ENCODE data around the gene CAMTA1. TPM values are rescaled to one million over a fixed set of nuclear protein-coding genes. Genes with fewer than 3 reads are reported as not detected.
A peak's percentile ranks its signal among the peaks of the same experiment; 100 is the strongest.

Gene CAMTA1
- total RNA-seq, 5 donors from 2014 or later (not counting 1 experiment from before 2014, with no cell fraction given), result 29.7 to 37.4 (median 34.6) TPM

- no peaks in the 10 kb centered on the region for H3K4me1 ChIP-seq (ENCODE audit: control insufficient read depth in 1 of 2, extremely low read depth in 1 of 2, insufficient read depth in 2 of 2, low read length in 2 of 2)
- no peaks in the 10 kb centered on the region for H3K9me3 ChIP-seq
- WGBS (ENCODE audit: insufficient coverage), result 77% methylated on average over 6 of the region's 10 CpGs
- ChIA-PET POLR2A (no interaction called here), CTCF (no interaction called here)
- H3K27me3 ChIP-seq (replicated peaks in 1 of 2; ENCODE audit: control insufficient read depth in 2 of 2, extremely low read depth in 1 of 2, insufficient read depth in 2 of 2, low read length in 1 of 2), result peaks cover 0 to 35% of the 10 kb centered on the region in 2 experiments
- no peak for DNase-seq
- Mint-ChIP-seq H3K27ac (no peak overlapping the region), H3K9me3 (no peaks in the 10 kb centered on the region), H3K27me3 (peaks cover 6 to 13% of the 10 kb centered on the region in 2 donors), H3K4me3 (no peak overlapping the region), H3K4me1 (no peaks in the 10 kb centered on the region), H3K36me3 (no peaks in the 10 kb centered on the region)
- no peak for ATAC-seq (replicated peaks in 1 of 4)
- no peaks in the 10 kb centered on the region for H3K36me3 ChIP-seq (ENCODE audit: control insufficient read depth in 2 of 2, extremely low read depth in 1 of 2, insufficient read depth in 1 of 2, low read length in 1 of 2)
- H3K27ac ChIP-seq (ENCODE audit: low read length), result no peak overlapping the region
- no peak overlapping the region for H3K4me3 ChIP-seq (ENCODE audit: control insufficient read depth in 1 of 2, extremely low read depth in 1 of 2, low read length in 1 of 2)
Measured at GRCh38 chr1:7538849-7539768, 753.9 kb downstream of the CAMTA1 start.

DNA sequence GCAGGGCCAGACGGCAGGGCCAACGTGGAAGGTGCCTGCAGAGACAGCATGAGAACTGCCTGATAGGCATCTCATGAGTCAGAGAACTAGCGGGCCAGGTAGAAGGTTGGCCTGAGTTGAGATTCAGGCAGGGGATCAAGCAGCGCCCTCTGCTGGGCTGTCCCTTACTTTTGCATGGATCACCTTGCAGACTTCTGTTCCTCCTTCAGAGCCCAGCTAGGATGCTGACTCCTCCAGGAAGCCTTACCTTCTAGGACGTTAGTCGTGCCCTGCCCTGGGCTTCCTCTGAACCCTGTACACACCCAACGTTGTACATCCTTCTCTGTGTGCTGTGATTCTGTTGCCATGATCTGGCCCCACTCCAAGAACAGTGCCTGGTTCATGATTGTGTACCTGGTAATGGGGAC is 754.5 kb downstream of the CAMTA1 start:
- ChIA-PET POLR2A (no interaction called here), CTCF (no interaction called here)
- Mint-ChIP-seq H3K4me1 (no peaks in the 10 kb centered on the region), H3K4me3 (no peak overlapping the region), H3K27me3 (peaks cover 6 to 9% of the 10 kb centered on the region in 2 donors), H3K9me3 (no peaks in the 10 kb centered on the region), H3K36me3 (no peaks in the 10 kb centered on the region), H3K27ac (no peak overlapping the region)
- DNase-seq (no peak), ATAC-seq (replicated peaks in 1 of 4) (no peak)
- H3K27me3 ChIP-seq (replicated peaks in 1 of 2; ENCODE audit: control insufficient read depth in 2 of 2, extremely low read depth in 1 of 2, insufficient read depth in 2 of 2, low read length in 1 of 2), result peaks cover 0 to 29% of the 10 kb centered on the region in 2 experiments
- 65% methylated on average over 6 of the region's 7 CpGs for WGBS (ENCODE audit: insufficient coverage)
- no peaks in the 10 kb centered on the region for H3K9me3 ChIP-seq
- H3K27ac ChIP-seq (ENCODE audit: low read length), result no peak overlapping the region
- no peaks in the 10 kb centered on the region for H3K36me3 ChIP-seq (ENCODE audit: control insufficient read depth in 2 of 2, extremely low read depth in 1 of 2, insufficient read depth in 1 of 2, low read length in 1 of 2)
- H3K4me1 ChIP-seq (ENCODE audit: control insufficient read depth in 1 of 2, extremely low read depth in 1 of 2, insufficient read depth in 2 of 2, low read length in 2 of 2), result no peaks in the 10 kb centered on the region
- no peak overlapping the region for H3K4me3 ChIP-seq (ENCODE audit: control insufficient read depth in 1 of 2, extremely low read depth in 1 of 2, low read length in 1 of 2)

GRCh38 chr1:7540816-7541215 is 755.6 kb downstream of the CAMTA1 start:
- Histone ChIP-seq H3K27me3 (replicated peaks in 1 of 2; ENCODE audit: control insufficient read depth in 2 of 2, extremely low read depth in 1 of 2, insufficient read depth in 2 of 2, low read length in 1 of 2) (peaks cover 0 to 19% of the 10 kb centered on the region in 2 experiments), H3K27ac (ENCODE audit: low read length) (no peak overlapping the region), H3K4me3 (ENCODE audit: control insufficient read depth in 1 of 2, extremely low read depth in 1 of 2, low read length in 1 of 2) (no peak overlapping the region), H3K9me3 (no peaks in the 10 kb centered on the region), H3K36me3 (ENCODE audit: control insufficient read depth in 2 of 2, extremely low read depth in 1 of 2, insufficient read depth in 1 of 2, low read length in 1 of 2) (no peaks in the 10 kb centered on the region), H3K4me1 (ENCODE audit: control insufficient read depth in 1 of 2, extremely low read depth in 1 of 2, insufficient read depth in 2 of 2, low read length in 2 of 2) (no peaks in the 10 kb centered on the region)
- Mint-ChIP-seq H3K9me3 (no peaks in the 10 kb centered on the region), H3K4me3 (no peak overlapping the region), H3K4me1 (no peaks in the 10 kb centered on the region), H3K27me3 (peaks cover 4 to 6% of the 10 kb centered on the region in 2 donors), H3K36me3 (no peaks in the 10 kb centered on the region), H3K27ac (no peak overlapping the region)
- DNase-seq (no peak), ATAC-seq (replicated peaks in 1 of 4) (no peak)
- CTCF ChIA-PET, result no interaction called here
- no CpG with 5 or more reads among the region's 7 CpGs for WGBS (ENCODE audit: insufficient coverage)
- POLR2A ChIA-PET, result no interaction called here

DNA sequence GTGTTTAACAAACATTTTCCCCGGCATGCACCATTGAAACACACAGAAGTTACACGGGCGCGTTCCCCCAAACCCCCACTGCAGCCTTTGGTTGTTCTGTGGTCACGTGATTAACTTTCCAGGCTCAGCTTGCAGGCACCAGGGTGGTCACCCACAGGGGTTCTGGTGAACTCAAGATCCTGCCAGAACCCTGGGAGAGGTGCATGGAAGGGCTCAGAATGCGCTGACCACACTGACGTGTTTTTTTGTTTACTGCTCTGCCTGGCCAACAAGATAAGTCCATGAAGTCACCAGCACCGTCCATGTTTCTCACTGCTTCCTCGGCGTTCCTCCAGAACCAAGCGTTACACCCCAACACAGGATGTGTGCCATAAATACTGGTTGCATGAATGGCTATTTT is 756.4 kb downstream of the CAMTA1 start:
- no peak overlapping the region for H3K4me3 ChIP-seq (ENCODE audit: control insufficient read depth in 1 of 2, extremely low read depth in 1 of 2, low read length in 1 of 2)
- H3K27me3 ChIP-seq (replicated peaks in 1 of 2; ENCODE audit: control insufficient read depth in 2 of 2, extremely low read depth in 1 of 2, insufficient read depth in 2 of 2, low read length in 1 of 2), result peaks cover 0 to 14% of the 10 kb centered on the region in 2 experiments
- no peak overlapping the region for H3K27ac Mint-ChIP-seq
- ATAC-seq (replicated peaks in 1 of 4) (no peak), DNase-seq (no peak)
- H3K27ac ChIP-seq (ENCODE audit: low read length), result no peak overlapping the region
- H3K36me3 ChIP-seq (ENCODE audit: control insufficient read depth in 2 of 2, extremely low read depth in 1 of 2, insufficient read depth in 1 of 2, low read length in 1 of 2), result no peaks in the 10 kb centered on the region
- no peaks in the 10 kb centered on the region for H3K4me1 Mint-ChIP-seq
- peaks cover 4 to 6% of the 10 kb centered on the region in 2 donors for H3K27me3 Mint-ChIP-seq
- H3K36me3 Mint-ChIP-seq, result no peaks in the 10 kb centered on the region
- POLR2A ChIA-PET, result no interaction called here
- WGBS (ENCODE audit: insufficient coverage), result 80% methylated on average over 3 of the region's 11 CpGs
- H3K9me3 Mint-ChIP-seq, result no peaks in the 10 kb centered on the region
- H3K9me3 ChIP-seq, result no peaks in the 10 kb centered on the region
- H3K4me3 Mint-ChIP-seq, result no peak overlapping the region
- no peaks in the 10 kb centered on the region for H3K4me1 ChIP-seq (ENCODE audit: control insufficient read depth in 1 of 2, extremely low read depth in 1 of 2, insufficient read depth in 2 of 2, low read length in 2 of 2)
- CTCF ChIA-PET, result no interaction called here

GRCh38 chr1:7543718-7544090 is 758.5 kb downstream of the CAMTA1 start:
- Histone ChIP-seq H3K4me1 (ENCODE audit: control insufficient read depth in 1 of 2, extremely low read depth in 1 of 2, insufficient read depth in 2 of 2, low read length in 2 of 2) (no peaks in the 10 kb centered on the region), H3K4me3 (ENCODE audit: control insufficient read depth in 1 of 2, extremely low read depth in 1 of 2, low read length in 1 of 2) (no peak overlapping the region), H3K9me3 (no peaks in the 10 kb centered on the region), H3K36me3 (ENCODE audit: control insufficient read depth in 2 of 2, extremely low read depth in 1 of 2, insufficient read depth in 1 of 2, low read length in 1 of 2) (no peaks in the 10 kb centered on the region), H3K27ac (ENCODE audit: low read length) (no peak overlapping the region), H3K27me3 (replicated peaks in 1 of 2; ENCODE audit: control insufficient read depth in 2 of 2, extremely low read depth in 1 of 2, insufficient read depth in 2 of 2, low read length in 1 of 2) (peaks cover 0 to 11% of the 10 kb centered on the region in 2 experiments)
- Mint-ChIP-seq H3K9me3 (no peaks in the 10 kb centered on the region), H3K4me1 (no peaks in the 10 kb centered on the region), H3K27ac (no peak overlapping the region), H3K27me3 (peaks cover 0 to 10% of the 10 kb centered on the region in 2 donors), H3K36me3 (no peaks in the 10 kb centered on the region), H3K4me3 (no peak overlapping the region)
- ChIA-PET POLR2A (no interaction called here), CTCF (no interaction called here)
- ATAC-seq (replicated peaks in 1 of 4), result no peak
- no peak for DNase-seq
- whole genome bisulfite sequencing (ENCODE audit: insufficient coverage), result 100% methylated on average over 2 of the region's 3 CpGs

DNA sequence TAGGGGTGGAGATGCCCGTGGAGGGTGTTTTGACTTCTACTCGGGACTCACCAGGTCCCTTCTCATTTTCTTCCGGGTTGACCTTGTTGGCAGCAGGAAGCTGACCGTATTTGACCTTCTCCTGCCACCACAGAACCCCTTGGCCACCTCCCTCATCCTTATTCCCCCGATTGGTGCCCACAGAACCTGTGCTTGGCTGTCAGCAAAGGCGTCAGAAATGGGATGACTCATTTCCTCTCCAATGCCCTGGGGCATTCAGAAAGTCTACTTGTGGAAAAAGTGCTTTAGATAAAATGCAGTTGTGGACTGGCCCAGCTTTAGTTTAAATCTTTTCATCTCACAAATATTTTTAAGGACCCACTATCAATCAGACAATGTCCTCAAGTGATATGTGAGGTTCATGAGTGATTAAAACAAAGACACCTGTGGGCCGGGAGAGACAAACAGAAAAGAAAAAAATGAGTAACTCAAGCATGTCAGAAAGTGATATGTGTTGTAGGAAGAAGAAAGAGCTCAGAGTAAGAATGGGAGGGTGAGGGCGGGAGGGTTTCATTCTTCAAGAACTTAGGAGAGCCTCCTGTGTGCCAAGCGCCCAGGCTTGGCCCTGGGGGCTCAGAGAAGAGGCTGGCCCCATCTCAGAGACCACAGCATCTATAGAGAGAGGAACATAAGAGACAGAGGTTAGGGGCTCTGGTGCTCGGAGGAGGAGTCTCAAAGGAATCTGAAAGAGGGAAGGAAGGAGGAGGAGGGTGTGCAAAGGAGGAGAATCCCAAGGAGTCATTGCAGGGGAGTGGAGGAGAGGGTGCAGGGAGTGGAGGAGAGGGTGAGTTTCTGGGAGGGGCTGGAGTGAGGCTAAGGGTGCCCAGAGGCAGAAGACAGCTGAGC is 764.3 kb downstream of the CAMTA1 start:
- Mint-ChIP-seq H3K4me3 (peak overlapping the region in 1 of 3 donors; percentile 40), H3K27me3 (peaks cover 0 to 18% of the 10 kb centered on the region in 2 donors), H3K36me3 (no peaks in the 10 kb centered on the region), H3K9me3 (no peaks in the 10 kb centered on the region), H3K27ac (peak overlapping the region; percentile 54 to 85), H3K4me1 (peaks cover 7 to 8% (median 7%) of the 10 kb centered on the region in 3 donors)
- Histone ChIP-seq H3K27me3 (replicated peaks in 1 of 2; ENCODE audit: control insufficient read depth in 2 of 2, extremely low read depth in 1 of 2, insufficient read depth in 2 of 2, low read length in 1 of 2) (peaks cover 0 to 9% of the 10 kb centered on the region in 2 experiments), H3K4me3 (ENCODE audit: control insufficient read depth in 1 of 2, extremely low read depth in 1 of 2, low read length in 1 of 2) (no peak overlapping the region), H3K36me3 (ENCODE audit: control insufficient read depth in 2 of 2, extremely low read depth in 1 of 2, insufficient read depth in 1 of 2, low read length in 1 of 2) (no peaks in the 10 kb centered on the region), H3K4me1 (ENCODE audit: control insufficient read depth in 1 of 2, extremely low read depth in 1 of 2, insufficient read depth in 2 of 2, low read length in 2 of 2) (peaks cover 0 to 4% of the 10 kb centered on the region in 2 experiments), H3K27ac (ENCODE audit: low read length) (no peak overlapping the region), H3K9me3 (no peaks in the 10 kb centered on the region)
- peak in 1 of 35 experiments; percentile 16 for DNase-seq
- ChIA-PET POLR2A (no interaction called here), CTCF (no interaction called here)
- WGBS (ENCODE audit: insufficient coverage), result 7% methylated on average over 4 of the region's 10 CpGs
- ATAC-seq (replicated peaks in 1 of 4), result peak in 1 of 4 experiments; percentile 77

Data from T-cell (primary cell).